ENCODE measurements around the gene RBM24.

RBM24 gene

GRCh38 chr6:17240803-17241500 lies 40.2 kb upstream of the RBM24 start:
- no peaks in the 10 kb centered on the region for H3K27me3 ChIP-seq (ENCODE audit: insufficient read depth, poor library complexity, severe bottlenecking)
- H3K27ac ChIP-seq (replicated peaks) = no peak overlapping the region
- TF ChIP-seq, protein P1, sequence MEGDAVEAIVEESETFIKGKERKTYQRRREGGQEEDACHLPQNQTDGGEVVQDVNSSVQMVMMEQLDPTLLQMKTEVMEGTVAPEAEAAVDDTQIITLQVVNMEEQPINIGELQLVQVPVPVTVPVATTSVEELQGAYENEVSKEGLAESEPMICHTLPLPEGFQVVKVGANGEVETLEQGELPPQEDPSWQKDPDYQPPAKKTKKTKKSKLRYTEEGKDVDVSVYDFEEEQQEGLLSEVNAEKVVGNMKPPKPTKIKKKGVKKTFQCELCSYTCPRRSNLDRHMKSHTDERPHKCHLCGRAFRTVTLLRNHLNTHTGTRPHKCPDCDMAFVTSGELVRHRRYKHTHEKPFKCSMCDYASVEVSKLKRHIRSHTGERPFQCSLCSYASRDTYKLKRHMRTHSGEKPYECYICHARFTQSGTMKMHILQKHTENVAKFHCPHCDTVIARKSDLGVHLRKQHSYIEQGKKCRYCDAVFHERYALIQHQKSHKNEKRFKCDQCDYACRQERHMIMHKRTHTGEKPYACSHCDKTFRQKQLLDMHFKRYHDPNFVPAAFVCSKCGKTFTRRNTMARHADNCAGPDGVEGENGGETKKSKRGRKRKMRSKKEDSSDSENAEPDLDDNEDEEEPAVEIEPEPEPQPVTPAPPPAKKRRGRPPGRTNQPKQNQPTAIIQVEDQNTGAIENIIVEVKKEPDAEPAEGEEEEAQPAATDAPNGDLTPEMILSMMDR (IDR thresholded peaks at IDR 0.05; ENCODE audit: insufficient read depth, low read length) = no peak
- TF ChIP-seq GABPA (IDR thresholded peaks at IDR 0.05; ENCODE audit: low read depth) = no peak
- TF ChIP-seq SPI1 (IDR thresholded peaks at IDR 0.05; ENCODE audit: borderline replicate concordance, low read depth) = no peak
- no peak for TF ChIP-seq POLR2AphosphoS5 (IDR thresholded peaks at IDR 0.05; ENCODE audit: low read depth)
- no peak for TF ChIP-seq REST (IDR thresholded peaks at IDR 0.05; ENCODE audit: insufficient replicate concordance, low read depth)
- no peak overlapping the region for H3K4me3 ChIP-seq (replicated peaks; ENCODE audit: insufficient read depth, low read length)
- DNase-seq (ENCODE audit: low read depth in 1 of 2, low spot score in 1 of 2) = no peak

- Histone ChIP-seq H3K4me3 (replicated peaks; ENCODE audit: insufficient read depth, low read length) (no peak overlapping the region), H3K27me3 (ENCODE audit: insufficient read depth, poor library complexity, severe bottlenecking) (no peaks in the 10 kb centered on the region), H3K27ac (replicated peaks) (no peak overlapping the region)
- DNase-seq (ENCODE audit: low read depth in 1 of 2, low spot score in 1 of 2) = no peak
- TF ChIP-seq SPI1 (IDR thresholded peaks at IDR 0.05; ENCODE audit: borderline replicate concordance, low read depth) (no peak), REST (IDR thresholded peaks at IDR 0.05; ENCODE audit: insufficient replicate concordance, low read depth) (no peak), GABPA (IDR thresholded peaks at IDR 0.05; ENCODE audit: low read depth) (no peak)
Measured at GRCh38 chr6:17242087-17242486, 39.1 kb upstream of the RBM24 start.

- no peak overlapping the region for H3K4me3 ChIP-seq (replicated peaks; ENCODE audit: insufficient read depth, low read length)
- no peak overlapping the region for H3K27ac ChIP-seq (replicated peaks)
- H3K27me3 ChIP-seq (ENCODE audit: insufficient read depth, poor library complexity, severe bottlenecking) = no peaks in the 10 kb centered on the region
- TF ChIP-seq REST (IDR thresholded peaks at IDR 0.05; ENCODE audit: insufficient replicate concordance, low read depth) (no peak), GABPA (IDR thresholded peaks at IDR 0.05; ENCODE audit: low read depth) (no peak), SPI1 (IDR thresholded peaks at IDR 0.05; ENCODE audit: borderline replicate concordance, low read depth) (no peak), POLR2AphosphoS5 (IDR thresholded peaks at IDR 0.05; ENCODE audit: low read depth) (no peak)
- TF ChIP-seq, protein P1 (IDR thresholded peaks at IDR 0.05; ENCODE audit: insufficient read depth, low read length) = no peak
- no peak for DNase-seq (ENCODE audit: low read depth in 1 of 2, low spot score in 1 of 2)
Measured at GRCh38 chr6:17250237-17250636, 30.9 kb upstream of the RBM24 start.

Measured in HL-60 (cell line).